ENCODE measurements around the gene ZC3H12D.

The ZC3H12D gene

DNA sequence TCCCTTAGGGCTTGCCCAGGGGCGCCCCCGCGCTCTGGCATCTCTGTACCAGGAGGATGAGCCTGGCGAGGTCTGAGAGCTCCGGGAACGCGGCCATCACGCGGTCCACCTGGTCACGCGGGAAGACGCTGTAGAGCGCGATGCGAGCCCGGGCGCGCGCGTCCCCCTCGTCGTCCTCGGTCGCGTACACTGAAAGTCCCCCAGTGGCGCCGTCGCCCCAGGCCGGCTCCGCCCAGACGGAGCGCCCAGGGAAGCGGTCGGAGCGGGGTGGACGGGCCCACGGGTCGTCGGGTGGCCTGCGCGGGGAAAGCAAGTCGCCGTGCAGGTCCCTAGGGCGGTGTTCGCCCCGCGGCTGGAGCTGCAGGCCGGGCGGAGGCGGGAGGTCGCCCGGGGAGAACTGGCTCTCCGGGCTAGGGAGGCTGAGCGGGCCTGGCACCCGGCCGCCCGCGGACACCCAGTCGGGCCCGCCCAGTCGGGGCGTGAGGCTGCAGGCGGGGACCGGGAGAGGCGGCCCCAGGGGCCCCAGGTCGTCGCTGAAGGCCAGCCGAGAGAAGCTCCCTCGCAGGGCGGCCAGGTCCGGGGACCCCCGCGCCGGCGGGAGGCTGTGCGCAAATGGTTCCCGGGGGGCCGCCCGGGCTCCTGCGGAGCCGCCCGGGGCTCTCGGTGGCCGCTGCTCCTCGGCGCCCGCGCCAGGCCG lies 34.0 kb downstream of the ZC3H12D start:
- Mint-ChIP-seq H3K36me3 (ENCODE audit: low read depth) (no peaks in the 10 kb centered on the region), H3K27ac (no peak overlapping the region), H3K4me1 (peaks cover 36% of the 10 kb centered on the region), H3K4me3 (peak overlapping the region; percentile 68), H3K27me3 (ENCODE audit: low read depth, poor library complexity) (peaks cover 33% of the 10 kb centered on the region), H3K9me3 (no peaks in the 10 kb centered on the region)
- TF ChIP-seq CTCF (IDR thresholded peaks at IDR 0.05): no peak
- DNase-seq: peak; percentile 52

GRCh38 chr6:149449831-149450678 lies 34.8 kb downstream of the ZC3H12D start:
- Mint-ChIP-seq H3K9me3 (no peaks in the 10 kb centered on the region), H3K36me3 (ENCODE audit: low read depth) (no peaks in the 10 kb centered on the region), H3K27ac (no peak overlapping the region), H3K4me3 (peak overlapping the region; percentile 68), H3K4me1 (peaks cover 32% of the 10 kb centered on the region), H3K27me3 (ENCODE audit: low read depth, poor library complexity) (peaks cover 30% of the 10 kb centered on the region)
- DNase-seq: no peak
- no peak for TF ChIP-seq CTCF (IDR thresholded peaks at IDR 0.05)

GRCh38 chr6:149448821-149449453 lies 35.9 kb downstream of the ZC3H12D start:
- Mint-ChIP-seq H3K36me3 (ENCODE audit: low read depth) (no peaks in the 10 kb centered on the region), H3K4me1 (peaks cover 27% of the 10 kb centered on the region), H3K4me3 (no peak overlapping the region), H3K27me3 (ENCODE audit: low read depth, poor library complexity) (peaks cover 30% of the 10 kb centered on the region), H3K27ac (no peak overlapping the region), H3K9me3 (no peaks in the 10 kb centered on the region)
- DNase-seq: no peak
- no peak for TF ChIP-seq CTCF (IDR thresholded peaks at IDR 0.05)

- no peaks in the 10 kb centered on the region for H3K9me3 Mint-ChIP-seq
- H3K4me3 Mint-ChIP-seq: no peak overlapping the region
- H3K36me3 Mint-ChIP-seq (ENCODE audit: low read depth): no peaks in the 10 kb centered on the region
- DNase-seq: no peak
- no peak for TF ChIP-seq CTCF (IDR thresholded peaks at IDR 0.05)
- no peak overlapping the region for H3K27ac Mint-ChIP-seq
- H3K27me3 Mint-ChIP-seq (ENCODE audit: low read depth, poor library complexity): peaks cover 30% of the 10 kb centered on the region
- H3K4me1 Mint-ChIP-seq: peaks cover 39% of the 10 kb centered on the region
These were observed 37.9 kb downstream of the ZC3H12D start for GRCh38 chr6:149446791-149447376.

DNA sequence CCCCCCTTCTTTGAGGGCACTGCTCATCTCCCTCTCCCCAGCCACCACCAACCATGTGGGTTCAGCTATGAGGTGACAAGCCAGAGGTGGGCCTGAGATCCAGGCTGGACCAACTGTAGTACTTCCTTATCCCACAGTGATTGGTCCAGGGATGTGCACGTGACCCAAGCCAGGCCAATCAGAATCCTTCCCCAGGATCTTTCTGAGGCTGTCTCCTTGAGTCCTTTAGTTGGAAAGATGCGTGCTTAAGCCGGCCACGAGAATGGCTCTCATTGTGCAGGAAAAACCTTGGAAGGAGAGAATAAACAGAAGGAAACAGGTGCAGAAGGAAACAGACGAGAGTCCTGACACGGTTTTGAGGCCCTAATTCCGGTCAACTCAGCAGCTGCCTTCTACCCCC lies 39.2 kb downstream of the ZC3H12D start:
- no peak for DNase-seq
- no peak for TF ChIP-seq CTCF (IDR thresholded peaks at IDR 0.05)
- H3K36me3 Mint-ChIP-seq (ENCODE audit: low read depth): no peaks in the 10 kb centered on the region
- no peak overlapping the region for H3K4me3 Mint-ChIP-seq
- H3K4me1 Mint-ChIP-seq: peaks cover 49% of the 10 kb centered on the region
- peaks cover 28% of the 10 kb centered on the region for H3K27me3 Mint-ChIP-seq (ENCODE audit: low read depth, poor library complexity)
- H3K27ac Mint-ChIP-seq: no peak overlapping the region
- no peaks in the 10 kb centered on the region for H3K9me3 Mint-ChIP-seq

Data from nephron progenitor cell (in vitro differentiated cells).